GM19455 (cell line): Measurements from ENCODE around the gene OBSCN.

ENCODE experiments used
- ATAC-seq: cut with Tn5 transposase; IDR thresholded peaks from one replicate; pipeline ENCODE4 v1.9.1; 2021; ENCODE audit not compliant: unreplicated experiment

The OBSCN gene

GRCh38 chr1:228304225-228304624 lies 96.4 kb downstream of the OBSCN start:
- ATAC-seq, result no peak

- ATAC-seq, result no peak
Observed at GRCh38 chr1:228304766-228305395, 97.0 kb downstream of the OBSCN start.

- no peak for ATAC-seq
Observed at GRCh38 chr1:228305721-228306152, 97.9 kb downstream of the OBSCN start.

GRCh38 chr1:228306275-228307217 lies 98.7 kb downstream of the OBSCN start:
- ATAC-seq, result no peak

GRCh38 chr1:228307218-228308023 lies 99.6 kb downstream of the OBSCN start:
- ATAC-seq, result no peak

GRCh38 chr1:228308085-228308601 lies 100.3 kb downstream of the OBSCN start:
- ATAC-seq, result no peak

DNA sequence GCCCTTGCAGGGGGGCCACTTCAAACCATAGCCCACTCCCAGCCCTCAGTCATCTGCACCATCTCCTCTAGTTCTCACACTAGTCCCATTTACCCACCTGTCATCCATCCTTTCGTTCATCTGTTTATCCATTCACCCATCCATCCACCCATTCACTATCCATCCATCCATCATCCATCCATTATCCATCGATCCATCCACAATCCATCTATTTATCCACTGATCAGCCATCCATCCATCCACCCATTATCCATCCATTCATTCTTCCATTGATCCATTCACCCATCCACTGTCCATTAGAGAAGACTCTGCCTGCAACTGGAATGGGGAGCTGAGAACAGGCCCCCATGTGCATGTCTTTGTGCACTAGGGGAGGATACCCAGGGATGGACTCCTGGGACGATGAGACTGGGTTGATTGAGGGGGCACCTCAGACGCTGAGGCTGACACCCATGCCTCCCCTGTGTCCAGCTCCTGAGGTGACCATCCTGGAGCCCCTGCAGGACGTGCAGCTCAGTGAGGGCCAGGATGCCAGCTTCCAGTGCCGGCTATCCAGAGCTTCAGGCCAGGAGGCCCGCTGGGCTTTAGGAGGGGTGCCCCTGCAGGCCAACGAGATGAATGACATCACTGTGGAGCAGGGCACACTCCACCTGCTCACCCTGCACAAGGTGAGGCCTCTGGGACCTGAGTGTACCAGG lies 100.9 kb downstream of the OBSCN start:
- ATAC-seq, result no peak

GRCh38 chr1:228309326-228310067 lies 101.7 kb downstream of the OBSCN start:
- ATAC-seq, result no peak

DNA sequence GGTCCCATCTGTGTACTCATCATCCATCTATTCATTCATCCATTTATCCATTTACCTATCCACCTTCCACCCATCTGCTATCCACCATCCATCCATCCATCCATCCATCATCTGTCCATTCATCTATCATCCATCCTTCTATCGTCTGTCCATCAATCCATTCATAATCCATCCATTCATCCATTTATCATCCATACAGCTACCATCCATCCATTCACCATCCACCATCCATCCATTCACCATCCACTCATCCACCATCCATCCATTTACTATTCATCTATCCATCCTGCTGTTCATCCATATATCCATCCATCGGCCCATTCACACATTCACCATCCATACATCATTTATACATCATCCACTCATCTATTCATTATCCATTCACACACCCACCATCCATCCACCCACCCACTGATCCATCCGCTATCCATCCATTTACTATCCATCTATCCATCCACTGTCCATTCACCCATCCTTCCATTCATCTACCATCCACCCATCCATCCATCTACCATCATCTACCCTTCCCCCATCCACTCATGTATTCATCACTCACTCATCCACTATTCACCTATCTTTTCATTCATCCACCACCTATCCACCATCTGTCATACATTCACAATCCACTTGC lies 102.4 kb downstream of the OBSCN start:
- ATAC-seq, result no peak

GRCh38 chr1:228311091-228311490 lies 103.2 kb downstream of the OBSCN start:
- no peak for ATAC-seq

DNA sequence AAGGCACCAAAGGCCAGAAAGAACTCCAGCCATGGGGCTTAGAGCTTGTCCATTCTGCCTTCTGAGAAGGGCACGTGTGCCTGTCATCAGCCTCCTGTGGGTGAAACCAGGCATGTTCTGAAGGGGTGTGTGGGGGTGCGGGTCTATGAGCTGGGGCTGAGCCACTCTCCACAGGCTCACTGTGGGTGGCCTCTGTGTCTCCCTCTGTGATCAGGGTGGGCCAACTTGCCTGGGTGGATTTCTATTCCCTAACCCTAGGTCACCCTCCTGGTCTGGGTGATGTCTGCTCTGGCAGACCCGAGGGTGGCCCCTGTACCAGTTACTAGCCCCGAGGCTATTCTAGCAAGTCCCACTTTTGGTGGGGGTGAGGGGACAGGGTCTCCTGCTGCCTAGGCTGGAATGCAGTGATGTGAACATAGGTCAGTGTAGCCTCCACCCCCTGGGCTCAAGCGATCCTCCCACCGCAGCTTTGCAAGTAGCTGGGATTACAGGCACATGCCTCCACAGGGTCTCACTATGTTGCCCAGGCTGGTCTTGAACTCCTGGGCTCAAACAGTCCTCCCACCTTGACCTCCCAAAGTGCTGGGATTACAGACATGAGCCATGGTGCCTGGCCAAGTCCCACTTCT lies 104.4 kb downstream of the OBSCN start:
- no peak for ATAC-seq

DNA sequence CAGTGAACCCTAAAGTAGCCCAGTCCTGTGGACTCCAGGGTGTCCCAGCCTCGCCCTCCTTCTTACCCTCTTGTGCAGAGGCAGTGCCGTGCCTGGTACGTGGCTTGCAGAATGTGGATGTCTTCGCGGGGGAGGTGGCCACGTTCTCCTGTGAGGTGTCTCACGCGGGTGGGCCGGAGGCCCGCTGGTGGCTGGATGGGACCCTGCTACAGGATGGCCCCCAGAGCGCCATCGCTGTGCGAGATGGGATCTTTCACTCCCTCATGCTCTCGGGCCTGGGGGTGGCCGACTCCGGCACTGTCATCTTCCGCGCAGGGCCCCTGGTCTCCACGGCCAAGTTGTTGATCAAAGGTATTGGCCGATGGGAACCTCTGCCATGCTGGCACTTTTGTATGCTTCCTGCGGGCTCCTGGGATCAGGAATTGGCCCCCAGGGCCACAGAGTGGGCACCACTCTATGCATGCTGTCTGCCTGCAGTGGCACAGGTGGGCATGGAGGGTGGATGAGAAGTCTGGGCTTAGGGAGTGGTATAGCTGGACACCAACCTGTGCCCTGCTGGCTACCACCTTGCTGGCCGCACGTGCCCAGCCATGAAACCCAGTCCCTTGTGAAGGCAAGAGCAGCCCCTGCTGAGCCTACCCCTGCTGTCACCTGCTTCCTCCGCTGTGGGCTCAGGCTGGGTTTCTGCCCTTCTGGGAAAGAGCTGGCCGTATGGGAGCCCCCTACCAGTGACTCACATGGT lies 105.9 kb downstream of the OBSCN start:
- ATAC-seq, result no peak

DNA sequence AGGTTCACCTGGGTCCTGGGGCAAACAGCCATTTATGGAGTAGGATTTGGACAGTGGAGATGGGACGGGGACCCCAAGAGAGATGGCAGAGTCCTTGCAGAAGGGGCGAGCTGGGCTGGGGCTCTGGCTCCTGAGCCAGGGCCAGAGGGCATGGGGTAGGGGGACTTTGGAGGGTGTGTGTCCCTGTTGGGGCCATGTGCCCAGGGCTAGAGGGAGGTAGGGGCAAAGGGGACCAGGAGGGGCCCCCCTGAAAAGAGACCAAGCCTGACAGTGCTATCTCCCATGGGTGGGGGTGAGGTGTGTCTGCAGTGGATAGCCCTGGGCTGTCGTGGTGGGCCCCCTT lies 106.4 kb downstream of the OBSCN start:
- no peak for ATAC-seq

DNA sequence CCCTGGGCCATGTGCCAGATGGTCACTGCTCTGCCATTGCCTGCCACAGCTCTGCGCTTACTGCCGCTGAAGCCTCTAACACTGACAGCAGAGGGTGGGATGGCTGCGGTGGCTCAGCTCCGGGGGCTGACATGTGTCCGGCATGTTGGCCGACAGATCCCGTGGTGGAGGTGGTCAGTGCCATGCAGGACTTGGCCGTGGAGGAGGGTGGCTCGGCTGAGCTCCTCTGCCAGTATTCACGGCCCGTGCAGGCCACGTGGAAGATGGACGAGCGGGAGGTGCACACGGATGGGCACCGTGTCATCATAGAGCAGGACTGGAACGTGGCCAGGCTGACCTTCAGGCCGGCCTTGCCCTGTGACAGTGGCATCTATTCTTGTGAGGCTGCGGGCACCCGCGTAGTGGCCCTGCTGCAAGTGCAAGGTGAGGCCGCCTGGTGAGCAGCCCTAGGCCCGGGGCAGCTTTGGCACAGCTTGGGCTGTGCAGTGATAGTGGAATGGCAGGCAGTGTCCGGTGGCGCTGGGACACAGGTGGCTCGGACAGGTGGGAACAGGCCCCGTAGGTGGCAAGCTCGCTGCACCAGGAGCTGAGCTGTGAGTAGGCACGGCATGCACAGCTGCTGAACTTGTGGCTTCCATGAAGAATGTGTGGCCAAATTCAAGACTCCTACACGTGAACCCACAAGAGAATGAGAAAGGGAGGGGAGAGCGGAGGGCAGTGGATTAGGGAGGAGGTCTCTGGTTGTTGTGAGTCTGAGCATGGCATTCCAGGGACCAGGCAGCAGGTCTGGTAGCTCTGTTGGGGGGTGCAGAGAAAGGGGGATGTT lies 107.0 kb downstream of the OBSCN start:
- no peak for ATAC-seq

DNA sequence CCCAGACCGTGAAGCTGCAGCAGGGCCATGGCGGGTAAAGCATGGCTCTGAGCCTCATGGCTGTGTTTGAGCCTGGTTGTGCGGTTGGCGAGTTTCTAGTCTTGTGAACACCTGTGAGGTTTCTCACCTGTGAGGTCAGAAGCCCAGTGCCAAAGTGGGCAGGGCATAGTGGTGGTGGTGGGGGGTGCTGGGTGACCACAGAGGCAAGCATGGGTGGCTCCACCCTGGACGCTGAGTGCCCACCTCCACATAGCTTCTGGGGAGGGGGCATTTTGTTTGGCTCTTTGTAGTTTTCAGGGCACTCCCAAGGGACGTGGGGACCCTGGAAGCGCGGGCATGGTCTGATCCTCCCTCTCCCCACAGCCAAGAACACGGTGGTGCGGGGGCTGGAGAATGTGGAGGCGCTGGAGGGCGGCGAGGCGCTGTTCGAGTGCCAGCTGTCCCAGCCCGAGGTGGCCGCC lies 107.7 kb downstream of the OBSCN start:
- no peak for ATAC-seq

DNA sequence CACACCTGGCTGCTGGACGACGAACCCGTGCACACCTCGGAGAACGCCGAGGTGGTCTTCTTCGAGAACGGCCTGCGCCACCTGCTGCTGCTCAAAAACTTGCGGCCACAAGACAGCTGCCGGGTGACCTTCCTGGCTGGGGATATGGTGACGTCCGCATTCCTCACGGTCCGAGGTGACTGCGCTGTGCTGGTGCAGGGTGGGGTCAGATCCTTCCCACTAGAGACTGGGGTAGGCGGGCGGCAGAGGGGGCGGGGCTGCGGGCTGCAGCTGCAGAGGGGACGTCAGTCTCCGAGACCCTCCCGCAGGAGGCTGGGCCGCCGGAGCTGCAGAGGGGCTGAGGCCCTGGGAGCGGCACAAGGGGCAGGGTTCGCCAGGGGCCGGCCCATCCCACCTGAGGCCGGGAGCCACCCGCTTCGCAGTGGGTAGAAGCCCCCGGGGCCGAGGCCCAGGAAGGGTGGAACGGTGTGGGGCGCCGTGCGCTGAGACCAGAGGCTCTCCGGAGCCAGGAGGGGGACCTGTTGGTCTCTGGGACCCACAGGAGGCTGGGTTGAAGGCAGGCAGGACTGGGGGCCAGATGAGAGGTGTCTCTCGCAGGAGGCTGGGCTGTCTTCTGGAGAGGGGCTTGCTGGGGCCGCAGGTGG lies 108.2 kb downstream of the OBSCN start:
- ATAC-seq, result no peak
